ENCODE measurements around the gene ORAI3. TPM values are rescaled to one million over a fixed set of nuclear protein-coding genes. Genes with fewer than 3 reads are reported as not detected.
A peak's percentile ranks its signal among the peaks of the same experiment; 100 is the strongest.

ORAI3 gene
- total and polyA plus RNA-seq, 2 of the 13 experiments (the other 11 are each of a cell fraction or from before 2014, with no cell fraction given) = 11.4 to 32.0 TPM

- Histone ChIP-seq H2AFZ (ENCODE audit: low read length) (no peak overlapping the region), H4K20me1 (ENCODE audit: insufficient read depth, low read length) (no peaks in the 10 kb centered on the region), H3K36me3 (replicated peaks in 1 of 2; ENCODE audit: control insufficient read depth in 1 of 2, insufficient read depth in 2 of 2, low read length in 2 of 2) (peaks cover 60 to 85% of the 10 kb centered on the region in 2 experiments), H3K9ac (ENCODE audit: insufficient read depth, low read depth, low read length) (no peak overlapping the region), H3K27me3 (ENCODE audit: control insufficient read depth in 1 of 2, insufficient read depth in 2 of 2, low read length in 2 of 2) (no peaks in the 10 kb centered on the region), H3K4me2 (ENCODE audit: low read depth, low read length) (no peak overlapping the region), H3K79me2 (ENCODE audit: insufficient read depth, low read length) (no peaks in the 10 kb centered on the region), H3K27ac (ENCODE audit: extremely low read length, insufficient read depth, low read length) (no peak overlapping the region), H3K4me1 (ENCODE audit: insufficient read depth, low read length) (no peaks in the 10 kb centered on the region), H3K4me3 (replicated peaks in 1 of 3; ENCODE audit: insufficient read depth in 1 of 3, low read depth in 2 of 3, low read length in 3 of 3) (no peak overlapping the region), H3K9me3 (ENCODE audit: low read length) (no peaks in the 10 kb centered on the region)
- CTCF ChIA-PET (ENCODE audit: low intra/inter-chr PET ratio, low total read pairs) = no interaction called here
- DNase-seq (ENCODE audit: low spot score) = no peak
- ATAC-seq = peak; percentile 35
- POLR2A ChIA-PET = interaction anchor here (0.6 kb wide), 1 partner anchor 27 kb away, joined by 3 read pairs; no protein-coding TSS in a partner anchor
- peak in 1 of 2 experiments; percentile 29; a peak in 1 of 4 replicates for TF ChIP-seq POLR2A (IDR thresholded peaks at IDR 0.05; ENCODE audit: insufficient read depth in 1 of 2, low read depth in 2 of 2, low read length in 2 of 2)
- no peak for TF ChIP-seq BHLHE40 (IDR thresholded peaks at IDR 0.05; ENCODE audit: low read length)
- FAIRE-seq = no peak
- BruUV-seq (replicated peaks) = no TSS peak
- intact Hi-C loops (cut with micrococcal nuclease; ENCODE audit: unreplicated experiment) (no loop called here), in situ Hi-C loops (cut with HindIII; ENCODE audit: extremely low pct_ligation_motif_present, low pct_unique_long_range_greater_than_20kb) (no loop called here)
- 97% methylated on average over 15 of the region's 15 CpGs for WGBS (ENCODE audit: low lambda C conversion rate)
Measured at GRCh38 chr16:30965436-30965835, 16.6 kb downstream of the ORAI3 start.

- Histone ChIP-seq H2AFZ (ENCODE audit: low read length) (no peak overlapping the region), H3K9ac (ENCODE audit: insufficient read depth, low read depth, low read length) (no peak overlapping the region), H3K4me3 (replicated peaks in 1 of 3; ENCODE audit: insufficient read depth in 1 of 3, low read depth in 2 of 3, low read length in 3 of 3) (no peak overlapping the region), H4K20me1 (ENCODE audit: insufficient read depth, low read length) (no peaks in the 10 kb centered on the region), H3K27me3 (ENCODE audit: control insufficient read depth in 1 of 2, insufficient read depth in 2 of 2, low read length in 2 of 2) (no peaks in the 10 kb centered on the region), H3K4me1 (ENCODE audit: insufficient read depth, low read length) (no peaks in the 10 kb centered on the region), H3K36me3 (replicated peaks in 1 of 2; ENCODE audit: control insufficient read depth in 1 of 2, insufficient read depth in 2 of 2, low read length in 2 of 2) (peaks cover 61 to 86% of the 10 kb centered on the region in 2 experiments), H3K27ac (ENCODE audit: extremely low read length, insufficient read depth, low read length) (no peak overlapping the region), H3K9me3 (ENCODE audit: low read length) (no peaks in the 10 kb centered on the region), H3K4me2 (ENCODE audit: low read depth, low read length) (no peak overlapping the region), H3K79me2 (ENCODE audit: insufficient read depth, low read length) (no peaks in the 10 kb centered on the region)
- ATAC-seq (peak; percentile 7; the same call in 2 of the 3 replicates), DNase-seq (ENCODE audit: low spot score) (no peak), FAIRE-seq (no peak)
- intact Hi-C loops (cut with micrococcal nuclease; ENCODE audit: unreplicated experiment) = no loop called here
- over 99% methylated on average over 16 of the region's 19 CpGs for whole genome bisulfite sequencing (ENCODE audit: low lambda C conversion rate)
- in situ Hi-C loops (cut with HindIII; ENCODE audit: extremely low pct_ligation_motif_present, low pct_unique_long_range_greater_than_20kb) = no loop called here
- TSS peak; percentile 4 for BruUV-seq (replicated peaks)
- ChIA-PET POLR2A (interaction anchor here (0.6 kb wide), 1 partner anchor 26 kb away, joined by 3 read pairs; no protein-coding TSS in a partner anchor), CTCF (ENCODE audit: low intra/inter-chr PET ratio, low total read pairs) (no interaction called here)
- TF ChIP-seq RBM22 (optimal IDR thresholded peaks at IDR 0.05; ENCODE audit: low read length) (peak; percentile 74), ZNF180 (CRISPR knock-in tag; IDR thresholded peaks at IDR 0.05; ENCODE audit: borderline replicate concordance, low read depth) (no peak), ARNT (IDR thresholded peaks at IDR 0.05) (no peak), ZNF597 (CRISPR knock-in tag; IDR thresholded peaks at IDR 0.05) (no peak), AGO2 (optimal IDR thresholded peaks at IDR 0.05; ENCODE audit: low read depth, low read length) (peak; percentile 95), PAXIP1 (CRISPR knock-in tag; conservative IDR thresholded peaks at IDR 0.05) (no peak), POLR2A (IDR thresholded peaks at IDR 0.05; ENCODE audit: insufficient read depth in 1 of 2, low read depth in 2 of 2, low read length in 2 of 2) (0 out of 4 replicates have a peak, but pooled peaks of 1 of the 2 experiments have one; percentile 22), ARHGAP35 (CRISPR knock-in tag; IDR thresholded peaks at IDR 0.05; ENCODE audit: borderline replicate concordance) (no peak), RBFOX2 (IDR thresholded peaks at IDR 0.05; ENCODE audit: low read depth, low read length) (peak; percentile 63), DNMT1 (CRISPR knock-in tag; IDR thresholded peaks at IDR 0.05) (0 out of 2 replicates have a peak, but pooled peaks have one; percentile 27)
Measured at GRCh38 chr16:30966033-30966619, 17.3 kb downstream of the ORAI3 start.
